Neural cell (in vitro differentiated cells): ENCODE results near the gene WWTR1.

Experiments used
- EP300 ChIP-seq: fragments of 450-650 bp; conservative IDR thresholded peaks from 2 replicates; pipeline ENCODE4 v1.6.1; 2014; ENCODE audit warnings: antibody characterized with exemption, mild to moderate bottlenecking, moderate library complexity; ENCODE audit not compliant: poor library complexity, severe bottlenecking
- EZH2 ChIP-seq: fragments of 200-600, 300-800 bp; shearing (Covaris generic), sonication (generic); IDR thresholded peaks from 2 replicates; pipeline ENCODE4 v1.6.1; 2014; ENCODE audit warnings: antibody characterized with exemption, low read length, borderline replicate concordance, mild to moderate bottlenecking; ENCODE audit not compliant: insufficient read depth, poor library complexity, severe bottlenecking
- MXI1 ChIP-seq: fragments of 450-650 bp; conservative IDR thresholded peaks from 2 replicates; pipeline ENCODE4 v1.6.1; 2014; ENCODE audit warnings: antibody characterized with exemption, mild to moderate bottlenecking; ENCODE audit not compliant: poor library complexity, severe bottlenecking
- SMC3 ChIP-seq: fragments of 450-650 bp; conservative IDR thresholded peaks from 2 replicates; pipeline ENCODE4 v1.6.1; 2014; ENCODE audit warnings: antibody characterized with exemption, mild to moderate bottlenecking, moderate library complexity; ENCODE audit not compliant: poor library complexity
- TAF1 ChIP-seq: IDR thresholded peaks from 2 replicates; pipeline ENCODE4 v1.6.1; 2012; ENCODE audit warnings: low read depth
- TF ChIP-seq, protein P1 (sequence below): fragments of 450-650 bp; IDR thresholded peaks from 2 replicates; pipeline ENCODE4 v1.5.1; 2014; ENCODE audit warnings: antibody characterized with exemption, mild to moderate bottlenecking, moderate library complexity; ENCODE audit not compliant: poor library complexity, severe bottlenecking
- TF ChIP-seq, protein P2 (sequence below): IDR thresholded peaks from 2 replicates; pipeline ENCODE4 v1.6.1; 2012; ENCODE audit warnings: borderline replicate concordance

DNA sequence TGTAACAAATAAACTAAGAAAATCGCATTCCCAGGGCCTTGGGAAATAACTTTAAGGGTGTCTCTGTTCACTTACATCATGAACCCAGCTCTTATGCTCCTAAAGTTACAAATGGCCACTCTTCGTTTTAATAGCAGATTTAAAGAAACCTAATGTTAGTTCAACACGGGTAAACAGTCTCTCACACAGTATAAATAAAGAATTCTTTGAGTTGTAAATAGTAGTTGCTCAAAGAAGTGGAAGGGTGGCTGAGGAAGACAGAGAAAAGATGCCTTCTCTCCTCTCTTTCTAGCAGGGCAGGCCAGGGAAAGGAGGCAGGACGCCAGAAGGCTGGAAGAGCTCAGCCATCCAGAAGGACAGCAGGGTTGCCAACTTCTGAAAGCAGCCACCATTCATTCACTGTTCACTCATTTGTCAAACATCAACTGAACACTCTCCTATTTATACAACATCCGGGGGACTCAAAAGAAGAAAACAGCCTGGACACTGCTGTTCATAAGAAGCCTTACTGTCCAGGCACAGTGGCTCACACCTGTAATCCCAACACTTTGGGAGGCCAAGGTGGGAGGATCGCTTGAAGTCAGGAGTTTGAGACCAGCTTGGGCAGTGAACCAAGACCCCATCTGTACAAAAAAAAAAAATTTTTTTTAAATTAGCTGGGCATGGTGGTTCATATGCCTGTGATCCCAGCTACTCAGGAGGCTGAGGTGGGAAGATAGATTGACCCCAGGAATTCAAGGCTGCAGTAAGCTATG lies 47.3 kb downstream of the WWTR1 start:
- no peak for TF ChIP-seq TAF1
- TF ChIP-seq EZH2: no peak
- TF ChIP-seq, protein P1, sequence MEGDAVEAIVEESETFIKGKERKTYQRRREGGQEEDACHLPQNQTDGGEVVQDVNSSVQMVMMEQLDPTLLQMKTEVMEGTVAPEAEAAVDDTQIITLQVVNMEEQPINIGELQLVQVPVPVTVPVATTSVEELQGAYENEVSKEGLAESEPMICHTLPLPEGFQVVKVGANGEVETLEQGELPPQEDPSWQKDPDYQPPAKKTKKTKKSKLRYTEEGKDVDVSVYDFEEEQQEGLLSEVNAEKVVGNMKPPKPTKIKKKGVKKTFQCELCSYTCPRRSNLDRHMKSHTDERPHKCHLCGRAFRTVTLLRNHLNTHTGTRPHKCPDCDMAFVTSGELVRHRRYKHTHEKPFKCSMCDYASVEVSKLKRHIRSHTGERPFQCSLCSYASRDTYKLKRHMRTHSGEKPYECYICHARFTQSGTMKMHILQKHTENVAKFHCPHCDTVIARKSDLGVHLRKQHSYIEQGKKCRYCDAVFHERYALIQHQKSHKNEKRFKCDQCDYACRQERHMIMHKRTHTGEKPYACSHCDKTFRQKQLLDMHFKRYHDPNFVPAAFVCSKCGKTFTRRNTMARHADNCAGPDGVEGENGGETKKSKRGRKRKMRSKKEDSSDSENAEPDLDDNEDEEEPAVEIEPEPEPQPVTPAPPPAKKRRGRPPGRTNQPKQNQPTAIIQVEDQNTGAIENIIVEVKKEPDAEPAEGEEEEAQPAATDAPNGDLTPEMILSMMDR: no peak
- TF ChIP-seq, protein P2, sequence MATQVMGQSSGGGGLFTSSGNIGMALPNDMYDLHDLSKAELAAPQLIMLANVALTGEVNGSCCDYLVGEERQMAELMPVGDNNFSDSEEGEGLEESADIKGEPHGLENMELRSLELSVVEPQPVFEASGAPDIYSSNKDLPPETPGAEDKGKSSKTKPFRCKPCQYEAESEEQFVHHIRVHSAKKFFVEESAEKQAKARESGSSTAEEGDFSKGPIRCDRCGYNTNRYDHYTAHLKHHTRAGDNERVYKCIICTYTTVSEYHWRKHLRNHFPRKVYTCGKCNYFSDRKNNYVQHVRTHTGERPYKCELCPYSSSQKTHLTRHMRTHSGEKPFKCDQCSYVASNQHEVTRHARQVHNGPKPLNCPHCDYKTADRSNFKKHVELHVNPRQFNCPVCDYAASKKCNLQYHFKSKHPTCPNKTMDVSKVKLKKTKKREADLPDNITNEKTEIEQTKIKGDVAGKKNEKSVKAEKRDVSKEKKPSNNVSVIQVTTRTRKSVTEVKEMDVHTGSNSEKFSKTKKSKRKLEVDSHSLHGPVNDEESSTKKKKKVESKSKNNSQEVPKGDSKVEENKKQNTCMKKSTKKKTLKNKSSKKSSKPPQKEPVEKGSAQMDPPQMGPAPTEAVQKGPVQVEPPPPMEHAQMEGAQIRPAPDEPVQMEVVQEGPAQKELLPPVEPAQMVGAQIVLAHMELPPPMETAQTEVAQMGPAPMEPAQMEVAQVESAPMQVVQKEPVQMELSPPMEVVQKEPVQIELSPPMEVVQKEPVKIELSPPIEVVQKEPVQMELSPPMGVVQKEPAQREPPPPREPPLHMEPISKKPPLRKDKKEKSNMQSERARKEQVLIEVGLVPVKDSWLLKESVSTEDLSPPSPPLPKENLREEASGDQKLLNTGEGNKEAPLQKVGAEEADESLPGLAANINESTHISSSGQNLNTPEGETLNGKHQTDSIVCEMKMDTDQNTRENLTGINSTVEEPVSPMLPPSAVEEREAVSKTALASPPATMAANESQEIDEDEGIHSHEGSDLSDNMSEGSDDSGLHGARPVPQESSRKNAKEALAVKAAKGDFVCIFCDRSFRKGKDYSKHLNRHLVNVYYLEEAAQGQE: no peak
- no peak for TF ChIP-seq SMC3
- no peak for TF ChIP-seq EP300
- no peak for TF ChIP-seq MXI1
